Mammary epithelial cell (primary cell): ENCODE results near the gene SH2D1B.

Experiments used
- EZH2 ChIP-seq: IDR thresholded peaks from 2 replicates; pipeline ENCODE4 v1.6.1; 2012; ENCODE audit warnings: low read length, inconsistent platforms, borderline replicate concordance
- TF ChIP-seq, protein P1 (sequence below), 2 donors: IDR thresholded peaks in 1 of 2; conservative IDR thresholded peaks in 1 of 2; 2 replicates each; pipeline ENCODE4 v1.5.1; 2011 to 2012; ENCODE audit warnings: inconsistent platforms in 2 of 2, low read length in 2 of 2, mild to moderate bottlenecking in 2 of 2, control low read depth in 1 of 2, low read depth in 1 of 2; ENCODE audit not compliant: insufficient read depth in 1 of 2; ENCODE audit errors: extremely low read depth in 1 of 2

GRCh38 chr1:162367772-162368171, 44.2 kb downstream of the SH2D1B start:
- TF ChIP-seq, protein P1, sequence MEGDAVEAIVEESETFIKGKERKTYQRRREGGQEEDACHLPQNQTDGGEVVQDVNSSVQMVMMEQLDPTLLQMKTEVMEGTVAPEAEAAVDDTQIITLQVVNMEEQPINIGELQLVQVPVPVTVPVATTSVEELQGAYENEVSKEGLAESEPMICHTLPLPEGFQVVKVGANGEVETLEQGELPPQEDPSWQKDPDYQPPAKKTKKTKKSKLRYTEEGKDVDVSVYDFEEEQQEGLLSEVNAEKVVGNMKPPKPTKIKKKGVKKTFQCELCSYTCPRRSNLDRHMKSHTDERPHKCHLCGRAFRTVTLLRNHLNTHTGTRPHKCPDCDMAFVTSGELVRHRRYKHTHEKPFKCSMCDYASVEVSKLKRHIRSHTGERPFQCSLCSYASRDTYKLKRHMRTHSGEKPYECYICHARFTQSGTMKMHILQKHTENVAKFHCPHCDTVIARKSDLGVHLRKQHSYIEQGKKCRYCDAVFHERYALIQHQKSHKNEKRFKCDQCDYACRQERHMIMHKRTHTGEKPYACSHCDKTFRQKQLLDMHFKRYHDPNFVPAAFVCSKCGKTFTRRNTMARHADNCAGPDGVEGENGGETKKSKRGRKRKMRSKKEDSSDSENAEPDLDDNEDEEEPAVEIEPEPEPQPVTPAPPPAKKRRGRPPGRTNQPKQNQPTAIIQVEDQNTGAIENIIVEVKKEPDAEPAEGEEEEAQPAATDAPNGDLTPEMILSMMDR (conservative IDR thresholded peaks at IDR 0.05 in 1 of 2, IDR thresholded peaks at IDR 0.05 in 1 of 2; ENCODE audit: extremely low read depth in 1 of 2, insufficient read depth in 1 of 2, low read depth in 1 of 2, low read length in 2 of 2) = no peak
- no peak for TF ChIP-seq EZH2
